Activated CD4-positive, alpha-beta T cell treated with anti-CD3 and anti-CD28 coated beads, Interleukin-2, amount 10 ng/mL, durations not matched to agents 7 days and 5 days (primary cell): ENCODE measurements around the gene COL6A1. TPM values are rescaled to one million over a fixed set of nuclear protein-coding genes. Genes with fewer than 3 reads are reported as not detected.
"Not testable (repeated sequence)": the region's sequence is repeated elsewhere in the genome, so short reads cannot be mapped to it uniquely, and the experiment has no call there.

Experiments
- CTCF ChIA-PET: fragments of 350-600 bp; sonication (Branson Sonifier 250); formaldehyde crosslinking; loops from one replicate; lab custom pipeline; 2021; ENCODE audit warnings: antibody characterized with exemption; lab: Charles Lee
- POLR2A ChIA-PET: fragments of 350-600 bp; sonication (Branson Sonifier 250); formaldehyde crosslinking; loops from one replicate; lab custom pipeline; 2021; ENCODE audit warnings: antibody characterized with exemption; lab: Charles Lee
- DNase-seq: peaks from one replicate; pipeline ENCODE4 v3.0.0-alpha.2; 2020
- H3K27ac Mint-ChIP-seq: one replicate; pipeline ENCODE4 v1.8.0; 2021; ENCODE audit warnings: mild to moderate bottlenecking, moderate library complexity, mixed read lengths
- H3K27me3 Mint-ChIP-seq: one replicate; pipeline ENCODE4 v1.8.0; 2021; ENCODE audit warnings: mixed read lengths
- H3K36me3 Mint-ChIP-seq: one replicate; pipeline ENCODE4 v1.8.0; 2021; ENCODE audit warnings: low read depth, mixed read lengths
- H3K4me1 Mint-ChIP-seq: one replicate; pipeline ENCODE4 v1.8.0; 2021; ENCODE audit warnings: mixed read lengths
- H3K4me3 Mint-ChIP-seq: one replicate; pipeline ENCODE4 v1.8.0; 2021; ENCODE audit warnings: mild to moderate bottlenecking, moderate library complexity, mixed read lengths
- H3K9me3 Mint-ChIP-seq: one replicate; pipeline ENCODE4 v1.8.0; 2021; ENCODE audit warnings: mixed read lengths
- total RNA-seq, 2 experiments: library from RNA; stranded (reverse); gene quantifications; one replicate each; pipeline ENCODE4 v1.2.3, GENCODE V29; 2021

COL6A1 gene
- total RNA-seq, 2 experiments from 2014 or later, result 0.27 to 0.40 TPM

DNA sequence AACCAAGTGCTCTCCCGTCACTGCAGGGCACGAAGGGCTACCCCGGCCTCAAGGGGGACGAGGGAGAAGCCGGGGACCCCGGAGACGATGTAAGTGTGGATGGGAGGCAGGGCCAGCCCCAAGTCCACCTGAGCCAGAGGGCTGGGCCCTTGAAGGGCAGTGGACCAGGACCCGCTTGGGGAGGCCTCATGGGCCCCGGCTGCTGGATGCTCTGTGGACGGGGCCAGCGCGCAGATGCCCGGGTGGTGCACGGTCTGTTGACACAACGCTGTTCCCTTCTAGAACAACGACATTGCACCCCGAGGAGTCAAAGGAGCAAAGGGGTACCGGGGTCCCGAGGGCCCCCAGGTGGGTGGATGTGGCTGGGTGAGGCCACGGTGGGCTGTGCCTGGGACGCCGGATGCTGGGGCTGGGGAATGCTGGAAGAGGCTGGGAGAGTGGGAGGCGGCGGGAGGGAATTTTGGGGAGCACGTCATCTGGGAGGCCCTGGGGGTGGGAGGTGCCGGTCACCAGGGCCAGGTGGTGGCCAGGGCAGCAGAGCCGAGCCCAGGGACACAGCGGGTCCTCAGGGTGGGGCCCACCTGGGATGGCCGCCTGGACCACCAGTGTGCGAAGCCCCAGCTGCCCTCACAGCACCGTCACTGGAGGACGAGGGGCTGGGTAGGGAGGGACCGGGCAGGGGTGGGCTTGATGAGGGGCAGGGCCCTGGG, 17.5 kb downstream of the COL6A1 start:
- ChIA-PET CTCF (no interaction called here), POLR2A (no interaction called here)
- no peak for DNase-seq
- Mint-ChIP-seq H3K27ac (no peak overlapping the region), H3K4me1 (no peaks in the 10 kb centered on the region), H3K27me3 (no peaks in the 10 kb centered on the region), H3K4me3 (no peak overlapping the region), H3K36me3 (no peaks in the 10 kb centered on the region), H3K9me3 (no peaks in the 10 kb centered on the region)

DNA sequence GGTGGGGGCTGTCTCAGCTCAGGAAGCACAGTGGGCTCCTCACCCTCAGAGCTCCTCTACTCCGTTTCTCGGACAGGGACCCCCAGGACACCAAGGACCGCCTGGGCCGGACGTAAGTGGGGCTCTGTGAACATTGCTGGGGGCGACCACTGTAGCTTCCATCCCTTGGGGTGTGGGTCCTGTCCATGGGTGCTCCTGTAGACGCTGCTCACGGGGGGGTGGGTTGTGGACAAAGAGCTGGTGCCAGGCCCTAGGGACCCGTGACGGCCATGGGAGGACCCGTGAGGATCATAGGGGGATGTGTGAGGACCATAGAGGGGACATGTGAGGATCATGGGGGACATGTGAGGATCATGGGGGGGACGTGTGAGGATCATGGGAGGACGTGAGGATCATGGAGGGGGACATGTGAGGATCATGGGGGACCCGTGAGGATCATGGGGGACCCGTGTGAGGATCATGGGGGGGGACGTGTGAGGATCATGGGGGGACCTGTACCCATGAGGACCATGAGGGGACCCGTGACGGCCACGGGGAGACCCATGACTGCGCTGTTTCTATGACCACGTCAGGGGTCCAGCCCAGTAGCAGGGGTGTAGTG, 18.1 kb downstream of the COL6A1 start:
- H3K4me1 Mint-ChIP-seq, result no peaks in the 10 kb centered on the region
- H3K27ac Mint-ChIP-seq, result no peak overlapping the region
- CTCF ChIA-PET, result no interaction called here

DNA sequence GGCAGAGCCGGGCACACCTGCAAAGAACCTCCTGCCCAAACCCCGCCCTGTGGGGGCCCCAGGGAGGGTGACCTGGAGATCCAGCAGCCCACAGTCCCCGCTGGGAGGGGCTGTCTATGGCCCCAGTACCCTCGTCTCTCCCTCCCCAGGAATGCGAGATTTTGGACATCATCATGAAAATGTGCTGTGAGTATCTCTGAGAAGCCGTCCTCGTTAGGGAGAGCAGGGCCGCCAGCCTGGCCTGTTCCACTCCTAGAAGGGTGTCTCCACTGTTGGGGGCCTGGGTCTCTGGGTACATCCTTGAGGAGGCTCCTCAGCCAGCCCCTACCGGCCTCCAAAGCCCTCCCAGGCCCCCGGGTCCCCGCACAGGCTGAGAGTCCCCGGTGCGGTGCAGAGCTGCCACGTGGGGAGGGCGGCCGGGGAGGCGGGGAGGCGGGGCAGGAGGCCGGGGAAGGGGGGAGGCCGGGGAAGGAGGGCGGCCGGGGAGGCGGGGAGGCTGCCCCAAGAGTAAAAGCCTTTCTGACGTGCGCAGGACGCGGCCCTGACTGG, 18.7 kb downstream of the COL6A1 start:
- Mint-ChIP-seq H3K4me3 (no peak overlapping the region), H3K27ac (no peak overlapping the region), H3K36me3 (peaks cover under 1% of the 10 kb centered on the region), H3K4me1 (no peaks in the 10 kb centered on the region), H3K9me3 (peaks cover 5% of the 10 kb centered on the region), H3K27me3 (no peaks in the 10 kb centered on the region)
- CTCF ChIA-PET, result no interaction called here
- POLR2A ChIA-PET, result no interaction called here
- no peak for DNase-seq

More for the DNA sequence above, 18.1 kb downstream of the COL6A1 start:
- Mint-ChIP-seq H3K27me3 (no peaks in the 10 kb centered on the region), H3K9me3 (no peaks in the 10 kb centered on the region), H3K36me3 (no peaks in the 10 kb centered on the region), H3K4me3 (no peak overlapping the region)
- DNase-seq, result no peak
- POLR2A ChIA-PET, result no interaction called here

DNA sequence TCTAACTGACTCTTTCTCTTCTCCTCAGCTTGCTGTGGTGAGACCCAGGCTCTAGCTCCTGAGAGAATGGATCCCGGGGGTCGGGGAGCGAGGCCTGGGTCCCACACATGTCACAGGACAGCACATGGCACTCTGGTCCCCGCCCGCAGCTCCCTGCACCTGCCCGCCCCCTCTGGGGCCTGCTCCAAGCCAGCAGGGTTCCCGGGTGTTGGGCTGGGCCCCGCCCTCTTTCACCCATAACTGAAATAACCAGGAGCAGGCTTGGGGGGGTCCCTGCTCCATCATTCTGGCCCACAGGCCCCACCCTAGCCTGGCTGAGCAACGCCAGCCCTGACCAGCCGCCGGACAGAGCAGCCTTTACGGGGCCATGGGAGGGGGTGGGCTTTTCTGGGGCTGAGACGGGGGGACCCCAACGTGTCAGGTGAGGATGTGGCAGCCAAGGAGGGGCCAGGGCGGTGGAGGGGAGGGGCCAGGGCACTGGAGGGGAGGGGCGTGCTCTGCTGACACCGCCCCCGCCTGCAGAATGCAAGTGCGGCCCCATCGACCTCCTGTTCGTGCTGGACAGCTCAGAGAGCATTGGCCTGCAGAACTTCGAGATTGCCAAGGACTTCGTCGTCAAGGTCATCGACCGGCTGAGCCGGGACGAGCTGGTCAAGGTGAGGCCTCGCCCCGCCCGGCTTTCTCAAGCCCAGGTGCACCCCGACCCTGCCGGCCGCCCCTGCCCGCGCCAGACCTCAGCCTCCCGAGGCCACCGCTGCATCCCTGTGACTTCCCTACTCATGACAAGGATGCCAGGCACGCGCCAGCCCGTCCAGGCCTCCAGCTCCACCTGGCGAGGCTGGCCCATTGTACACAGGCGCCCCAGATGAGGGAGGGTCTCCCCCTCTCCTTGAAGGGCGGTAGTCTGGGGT, 19.4 kb downstream of the COL6A1 start:
- Mint-ChIP-seq H3K4me1 (no peaks in the 10 kb centered on the region), H3K36me3 (peaks cover 2% of the 10 kb centered on the region), H3K27me3 (no peaks in the 10 kb centered on the region), H3K4me3 (no peak overlapping the region), H3K27ac (no peak overlapping the region), H3K9me3 (peaks cover 6% of the 10 kb centered on the region)
- DNase-seq, result no peak
- POLR2A ChIA-PET, result no interaction called here
- CTCF ChIA-PET, result no interaction called here

DNA sequence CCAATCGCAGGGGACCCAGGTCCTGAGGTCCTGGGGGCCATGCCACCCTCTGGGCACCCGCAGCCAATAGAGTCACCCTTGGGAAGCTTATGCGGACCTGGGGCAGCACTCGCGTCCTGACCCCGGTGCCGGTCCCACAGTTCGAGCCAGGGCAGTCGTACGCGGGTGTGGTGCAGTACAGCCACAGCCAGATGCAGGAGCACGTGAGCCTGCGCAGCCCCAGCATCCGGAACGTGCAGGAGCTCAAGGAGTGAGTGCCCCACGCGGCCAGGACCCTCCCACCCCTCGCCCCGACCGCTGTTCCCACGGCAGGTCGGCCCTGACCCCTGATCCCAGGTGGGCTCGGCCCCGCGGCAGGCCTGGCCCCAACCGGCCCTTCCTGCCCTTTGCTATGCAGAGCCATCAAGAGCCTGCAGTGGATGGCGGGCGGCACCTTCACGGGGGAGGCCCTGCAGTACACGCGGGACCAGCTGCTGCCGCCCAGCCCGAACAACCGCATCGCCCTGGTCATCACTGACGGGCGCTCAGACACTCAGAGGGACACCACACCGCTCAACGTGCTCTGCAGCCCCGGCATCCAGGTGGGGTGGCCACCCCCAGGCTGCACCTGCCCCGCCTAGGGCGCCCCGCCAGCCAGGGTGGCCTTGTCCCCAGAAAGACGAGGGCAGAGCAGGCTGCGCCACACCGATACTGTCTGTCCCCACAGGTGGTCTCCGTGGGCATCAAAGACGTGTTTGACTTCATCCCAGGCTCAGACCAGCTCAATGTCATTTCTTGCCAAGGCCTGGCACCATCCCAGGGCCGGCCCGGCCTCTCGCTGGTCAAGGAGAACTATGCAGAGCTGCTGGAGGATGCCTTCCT, 20.5 kb downstream of the COL6A1 start:
- CTCF ChIA-PET, result no interaction called here
- POLR2A ChIA-PET, result no interaction called here
- no peaks in the 10 kb centered on the region for H3K4me1 Mint-ChIP-seq
- H3K36me3 Mint-ChIP-seq, result peaks cover 2% of the 10 kb centered on the region
- no peak overlapping the region for H3K27ac Mint-ChIP-seq
- DNase-seq, result no peak
- H3K4me3 Mint-ChIP-seq, result no peak overlapping the region
- no peaks in the 10 kb centered on the region for H3K27me3 Mint-ChIP-seq
- peaks cover 6% of the 10 kb centered on the region for H3K9me3 Mint-ChIP-seq

DNA sequence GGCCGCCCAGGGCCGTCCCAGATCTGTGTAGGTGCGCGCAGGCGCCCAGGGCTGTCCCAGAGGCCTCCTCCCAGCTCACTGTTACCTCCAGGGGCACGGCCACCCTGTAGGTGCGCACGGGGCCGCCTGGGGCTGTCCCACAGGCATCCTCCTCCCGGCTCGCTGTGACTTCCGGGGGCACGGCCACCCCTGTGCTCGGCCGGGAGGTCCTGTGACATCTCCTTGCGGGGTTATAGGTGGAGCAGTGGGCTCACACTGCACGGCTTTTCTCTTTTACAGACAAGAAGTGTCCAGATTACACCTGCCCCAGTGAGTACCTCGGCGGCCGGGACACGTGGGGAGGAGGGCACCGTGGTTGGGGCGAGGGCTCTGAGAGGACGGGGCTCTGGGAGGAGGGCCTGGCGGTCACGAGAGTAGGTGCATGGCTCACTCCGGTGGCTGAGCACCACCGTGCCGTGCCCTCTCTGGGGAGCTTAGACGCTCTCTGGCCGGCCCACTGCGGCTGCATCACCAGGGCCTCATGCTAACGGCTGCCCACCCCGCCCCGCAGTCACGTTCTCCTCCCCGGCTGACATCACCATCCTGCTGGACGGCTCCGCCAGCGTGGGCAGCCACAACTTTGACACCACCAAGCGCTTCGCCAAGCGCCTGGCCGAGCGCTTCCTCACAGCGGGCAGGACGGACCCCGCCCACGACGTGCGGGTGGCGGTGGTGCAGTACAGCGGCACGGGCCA, 21.4 kb downstream of the COL6A1 start:
- CTCF ChIA-PET, result no interaction called here
- peaks cover 2% of the 10 kb centered on the region for H3K36me3 Mint-ChIP-seq
- DNase-seq, result no peak
- POLR2A ChIA-PET, result no interaction called here
- no peak overlapping the region for H3K4me3 Mint-ChIP-seq
- no peaks in the 10 kb centered on the region for H3K27me3 Mint-ChIP-seq
- no peaks in the 10 kb centered on the region for H3K4me1 Mint-ChIP-seq
- H3K9me3 Mint-ChIP-seq, result peaks cover 6% of the 10 kb centered on the region
- no peak overlapping the region for H3K27ac Mint-ChIP-seq

DNA sequence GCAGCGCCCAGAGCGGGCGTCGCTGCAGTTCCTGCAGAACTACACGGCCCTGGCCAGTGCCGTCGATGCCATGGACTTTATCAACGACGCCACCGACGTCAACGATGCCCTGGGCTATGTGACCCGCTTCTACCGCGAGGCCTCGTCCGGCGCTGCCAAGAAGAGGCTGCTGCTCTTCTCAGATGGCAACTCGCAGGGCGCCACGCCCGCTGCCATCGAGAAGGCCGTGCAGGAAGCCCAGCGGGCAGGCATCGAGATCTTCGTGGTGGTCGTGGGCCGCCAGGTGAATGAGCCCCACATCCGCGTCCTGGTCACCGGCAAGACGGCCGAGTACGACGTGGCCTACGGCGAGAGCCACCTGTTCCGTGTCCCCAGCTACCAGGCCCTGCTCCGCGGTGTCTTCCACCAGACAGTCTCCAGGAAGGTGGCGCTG, 22.0 kb downstream of the COL6A1 start:
- no peak for DNase-seq
- peaks cover 12% of the 10 kb centered on the region for H3K9me3 Mint-ChIP-seq
- peaks cover 2% of the 10 kb centered on the region for H3K36me3 Mint-ChIP-seq
- no peak overlapping the region for H3K27ac Mint-ChIP-seq
- POLR2A ChIA-PET, result no interaction called here
- no peaks in the 10 kb centered on the region for H3K4me1 Mint-ChIP-seq
- no peak overlapping the region for H3K4me3 Mint-ChIP-seq
- CTCF ChIA-PET, result no interaction called here
- H3K27me3 Mint-ChIP-seq, result no peaks in the 10 kb centered on the region

DNA sequence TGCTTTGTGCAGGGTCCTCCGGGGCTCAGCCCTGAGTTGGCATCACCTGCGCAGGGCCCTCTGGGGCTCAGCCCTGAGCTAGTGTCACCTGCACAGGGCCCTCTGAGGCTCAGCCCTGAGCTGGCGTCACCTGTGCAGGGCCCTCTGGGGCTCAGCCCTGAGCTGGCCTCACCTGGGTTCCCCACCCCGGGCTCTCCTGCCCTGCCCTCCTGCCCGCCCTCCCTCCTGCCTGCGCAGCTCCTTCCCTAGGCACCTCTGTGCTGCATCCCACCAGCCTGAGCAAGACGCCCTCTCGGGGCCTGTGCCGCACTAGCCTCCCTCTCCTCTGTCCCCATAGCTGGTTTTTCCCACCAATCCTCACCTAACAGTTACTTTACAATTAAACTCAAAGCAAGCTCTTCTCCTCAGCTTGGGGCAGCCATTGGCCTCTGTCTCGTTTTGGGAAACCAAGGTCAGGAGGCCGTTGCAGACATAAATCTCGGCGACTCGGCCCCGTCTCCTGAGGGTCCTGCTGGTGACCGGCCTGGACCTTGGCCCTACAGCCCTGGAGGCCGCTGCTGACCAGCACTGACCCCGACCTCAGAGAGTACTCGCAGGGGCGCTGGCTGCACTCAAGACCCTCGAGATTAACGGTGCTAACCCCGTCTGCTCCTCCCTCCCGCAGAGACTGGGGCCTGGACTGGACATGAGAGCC, 22.7 kb downstream of the COL6A1 start:
- Mint-ChIP-seq H3K27ac (no peak overlapping the region), H3K9me3 (peaks cover 13% of the 10 kb centered on the region), H3K4me1 (no peaks in the 10 kb centered on the region), H3K27me3 (no peaks in the 10 kb centered on the region), H3K4me3 (no peak overlapping the region), H3K36me3 (peaks cover 2% of the 10 kb centered on the region)
- POLR2A ChIA-PET, result no interaction called here
- DNase-seq, result no peak
- CTCF ChIA-PET, result no interaction called here

DNA sequence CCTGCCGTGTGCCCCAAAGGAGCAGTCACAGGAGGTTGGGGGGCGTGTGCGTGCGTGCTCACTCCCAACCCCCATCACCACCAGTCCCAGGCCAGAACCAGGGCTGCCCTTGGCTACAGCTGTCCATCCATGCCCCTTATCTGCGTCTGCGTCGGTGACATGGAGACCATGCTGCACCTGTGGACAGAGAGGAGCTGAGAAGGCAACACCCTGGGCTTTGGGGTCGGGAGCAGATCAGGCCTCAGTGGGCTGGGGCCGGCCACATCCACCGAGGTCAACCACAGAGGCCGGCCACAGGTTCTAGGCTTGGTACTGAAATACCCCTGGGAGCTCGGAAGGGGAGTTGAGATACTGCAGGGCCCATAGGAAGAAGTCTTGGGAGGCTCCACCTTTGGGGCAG, 23.5 kb downstream of the COL6A1 start:
- H3K36me3 Mint-ChIP-seq, result peaks cover 2% of the 10 kb centered on the region
- H3K4me1 Mint-ChIP-seq, result no peaks in the 10 kb centered on the region
- H3K9me3 Mint-ChIP-seq, result peaks cover 15% of the 10 kb centered on the region
- no peaks in the 10 kb centered on the region for H3K27me3 Mint-ChIP-seq
- CTCF ChIA-PET, result no interaction called here
- no peak for DNase-seq
- no peak overlapping the region for H3K27ac Mint-ChIP-seq
- POLR2A ChIA-PET, result no interaction called here
- H3K4me3 Mint-ChIP-seq, result no peak overlapping the region

DNA sequence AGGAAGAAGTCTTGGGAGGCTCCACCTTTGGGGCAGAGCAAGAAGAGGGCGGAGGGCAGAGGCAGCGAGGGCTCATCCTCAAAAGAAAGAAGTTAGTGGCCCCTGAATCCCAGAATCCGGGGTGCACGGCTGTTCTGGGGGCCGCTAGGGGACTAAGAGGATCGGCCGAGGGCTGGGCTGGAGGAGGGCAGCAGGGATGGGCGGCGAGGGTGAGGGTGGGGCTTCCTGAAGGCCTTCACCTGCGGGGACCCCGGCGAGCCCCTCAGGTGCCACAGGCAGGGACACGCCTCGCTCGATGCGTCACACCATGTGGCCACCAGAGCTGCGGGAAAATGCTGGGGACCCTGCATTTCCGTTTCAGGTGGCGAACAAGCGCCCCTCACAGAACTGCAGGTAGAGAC, 23.9 kb downstream of the COL6A1 start:
- CTCF ChIA-PET, result no interaction called here
- H3K27me3 Mint-ChIP-seq, result no peaks in the 10 kb centered on the region
- no peak for DNase-seq
- no peaks in the 10 kb centered on the region for H3K4me1 Mint-ChIP-seq
- peaks cover 15% of the 10 kb centered on the region for H3K9me3 Mint-ChIP-seq
- H3K36me3 Mint-ChIP-seq, result peaks cover 2% of the 10 kb centered on the region
- POLR2A ChIA-PET, result no interaction called here
- no peak overlapping the region for H3K27ac Mint-ChIP-seq
- no peak overlapping the region for H3K4me3 Mint-ChIP-seq

DNA sequence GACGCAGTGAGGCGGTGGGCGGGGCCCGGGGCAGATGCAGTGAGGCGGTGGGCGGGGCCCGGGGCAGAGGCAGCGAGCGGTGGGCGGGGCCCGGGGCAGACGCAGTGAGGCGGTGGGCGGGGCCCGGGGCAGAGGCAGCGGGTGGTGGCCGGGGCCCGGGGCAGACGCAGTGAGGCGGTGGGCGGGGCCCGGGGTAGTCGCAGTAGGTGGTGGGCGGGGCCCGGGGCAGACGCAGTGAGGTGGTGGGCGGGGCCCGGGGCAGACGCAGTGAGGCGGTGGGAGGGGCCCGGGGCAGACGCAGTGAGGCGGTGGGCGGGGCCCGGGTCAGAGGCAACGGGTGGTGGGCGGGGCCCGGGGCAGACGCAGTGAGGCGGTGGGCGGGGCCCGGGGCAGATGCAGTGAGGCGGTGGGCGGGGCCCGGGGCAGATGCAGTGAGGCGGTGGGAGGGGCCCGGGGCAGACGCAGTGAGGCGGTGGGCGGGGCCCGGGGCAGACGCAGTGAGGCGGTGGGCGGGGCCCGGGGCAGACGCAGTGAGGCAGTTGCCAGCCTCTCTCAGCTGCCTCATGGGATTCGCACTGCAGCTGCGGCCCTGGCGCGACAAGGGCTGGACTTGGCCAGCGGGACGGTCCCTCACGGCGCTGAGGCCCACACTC, 24.4 kb downstream of the COL6A1 start:
- DNase-seq, result not testable (repeated sequence)

More for the DNA sequence above, 24.4 kb downstream of the COL6A1 start:
- H3K27ac Mint-ChIP-seq, H3K27me3 Mint-ChIP-seq, H3K36me3 Mint-ChIP-seq, H3K4me3 Mint-ChIP-seq, H3K4me1 Mint-ChIP-seq, CTCF ChIA-PET, POLR2A ChIA-PET: not testable (repeated sequence)
- H3K9me3 Mint-ChIP-seq, result peaks cover 15% of the 10 kb centered on the region
